GM23338 (cell line): ENCODE results near the gene GPHN. TPM values are rescaled to one million over a fixed set of nuclear protein-coding genes. Genes with fewer than 3 reads are reported as not detected.

Source experiments
- ATAC-seq: fragments of 200-7000 bp; cut with Tn5 transposase; 3 replicates; pipeline ENCODE4 v1.9.1; 2020
- DNase-seq: peaks from one replicate; pipeline ENCODE4 v3.0.0-alpha.2; 2015; ENCODE audit warnings: low spot score
- H2AFZ ChIP-seq: fragments of 200-600 bp; sonication (generic); 2 replicates; pipeline ENCODE4 v1.8.0; 2016; ENCODE audit warnings: antibody characterized with exemption, mild to moderate bottlenecking, moderate library complexity
- H3F3A ChIP-seq: fragments of 200-600 bp; sonication (generic); replicated peaks from 2 replicates; pipeline ENCODE4 v1.8.0; 2017; ENCODE audit warnings: antibody characterized with exemption, mixed run types, low read depth
- H3K27ac ChIP-seq: fragments of 200-600 bp; sonication (generic); 2 replicates; pipeline ENCODE4 v1.6.1; 2016; ENCODE audit warnings: low read depth
- H3K27me3 ChIP-seq: fragments of 200-600 bp; sonication (generic); 2 replicates; pipeline ENCODE4 v1.8.0; 2016; ENCODE audit warnings: mild to moderate bottlenecking, mixed run types, moderate library complexity; ENCODE audit not compliant: insufficient read depth
- H3K36me3 ChIP-seq: fragments of 200-600 bp; sonication (generic); 2 replicates; pipeline ENCODE4 v1.8.0; 2016; ENCODE audit warnings: mild to moderate bottlenecking; ENCODE audit not compliant: insufficient read depth
- H3K4me1 ChIP-seq: fragments of 200-600 bp; sonication (generic); 2 replicates; pipeline ENCODE4 v1.8.0; 2016; ENCODE audit warnings: mild to moderate bottlenecking, moderate library complexity; ENCODE audit not compliant: insufficient read depth
- H3K4me2 ChIP-seq: fragments of 200-600 bp; sonication (generic); 2 replicates; pipeline ENCODE4 v1.7.1; 2017; ENCODE audit warnings: mixed run types
- H3K4me3 ChIP-seq: fragments of 200-600 bp; sonication (generic); 2 replicates; pipeline ENCODE4 v1.6.1; 2016; ENCODE audit warnings: mixed run types
- H3K79me2 ChIP-seq: fragments of 200-600 bp; sonication (generic); replicated peaks from 2 replicates; pipeline ENCODE4 v1.8.0; 2017; ENCODE audit warnings: mild to moderate bottlenecking; ENCODE audit not compliant: insufficient read depth
- H3K9me2 ChIP-seq: fragments of 200-600 bp; sonication (generic); 2 replicates; pipeline ENCODE4 v1.8.0; 2017; ENCODE audit not compliant: insufficient read depth
- H4K20me1 ChIP-seq: fragments of 200-600 bp; sonication (generic); replicated peaks from 2 replicates; pipeline ENCODE4 v1.8.0; 2017; ENCODE audit warnings: mild to moderate bottlenecking; ENCODE audit not compliant: insufficient read depth
- H3K27ac Mint-ChIP-seq: 2 replicates; pipeline ENCODE4 v1.8.0; 2020; ENCODE audit warnings: inconsistent platforms, mild to moderate bottlenecking, moderate library complexity, mixed read lengths
- H3K27me3 Mint-ChIP-seq: 3 replicates; pipeline ENCODE4 v1.8.0; 2022; ENCODE audit warnings: low read depth, mild to moderate bottlenecking, moderate library complexity, mixed read lengths, inconsistent platforms; ENCODE audit not compliant: insufficient read depth, poor library complexity
- H3K36me3 Mint-ChIP-seq: 3 replicates; pipeline ENCODE4 v1.8.0; 2021; ENCODE audit warnings: low read depth, mild to moderate bottlenecking, inconsistent platforms, moderate library complexity, mixed read lengths
- H3K4me1 Mint-ChIP-seq: 3 replicates; pipeline ENCODE4 v1.8.0; 2020; ENCODE audit warnings: mild to moderate bottlenecking, inconsistent platforms, mixed read lengths
- H3K4me3 Mint-ChIP-seq: 3 replicates; pipeline ENCODE4 v1.8.0; 2021; ENCODE audit warnings: moderate library complexity, mild to moderate bottlenecking, inconsistent platforms, mixed read lengths
- H3K9me3 Mint-ChIP-seq: 3 replicates; pipeline ENCODE4 v1.8.0; 2020; ENCODE audit warnings: moderate library complexity, mild to moderate bottlenecking, inconsistent platforms, mixed read lengths
- CREB1 ChIP-seq: fragments of 250-450 bp; sonication (Bioruptor Pico); IDR thresholded peaks from 2 replicates; pipeline ENCODE4 v1.5.0; 2020; ENCODE audit warnings: low read depth, mild to moderate bottlenecking, moderate library complexity
- CTCF ChIP-seq, 2 experiments: fragments of 200-600 bp in 1 of 2; sonication (generic) in 1 of 2; conservative IDR thresholded peaks; 2 replicates each; pipeline versions ENCODE4 v1.5.1 to v1.6.1; 2016 to 2017; ENCODE audit warnings: antibody characterized with exemption in 2 of 2, low read depth in 2 of 2, mild to moderate bottlenecking in 2 of 2, moderate library complexity in 1 of 2
- ETS1 ChIP-seq: IDR thresholded peaks from 2 replicates; pipeline ENCODE4 v1.6.1; 2016; ENCODE audit warnings: antibody characterized with exemption
- EZH2 ChIP-seq: fragments of 200-600 bp; sonication (generic); IDR thresholded peaks from one replicate; pipeline ENCODE4 v1.8.0; 2017; ENCODE audit warnings: antibody characterized with exemption, mild to moderate bottlenecking, low read depth; ENCODE audit not compliant: unreplicated experiment
- EZH2phosphoT487 ChIP-seq: fragments of 200-600 bp; sonication (generic); IDR thresholded peaks from one replicate; pipeline ENCODE4 v1.8.1; 2018; ENCODE audit warnings: antibody characterized with exemption; ENCODE audit not compliant: unreplicated experiment
- JUNB ChIP-seq: IDR thresholded peaks from one replicate; pipeline ENCODE4 v1.6.1; 2016; ENCODE audit warnings: antibody characterized with exemption; ENCODE audit not compliant: unreplicated experiment
- NANOG ChIP-seq: IDR thresholded peaks from 2 replicates; pipeline ENCODE4 v1.6.1; 2016; ENCODE audit warnings: antibody characterized with exemption, borderline replicate concordance
- POLR2AphosphoS5 ChIP-seq: IDR thresholded peaks from 2 replicates; pipeline ENCODE4 v1.6.1; 2016; ENCODE audit warnings: antibody characterized with exemption, low read depth
- REST ChIP-seq: IDR thresholded peaks from one replicate; pipeline ENCODE4 v1.6.1; 2018; ENCODE audit warnings: antibody characterized with exemption; ENCODE audit not compliant: unreplicated experiment
- STAT1 ChIP-seq: IDR thresholded peaks from one replicate; pipeline ENCODE4 v1.6.1; 2016; ENCODE audit warnings: antibody characterized with exemption; ENCODE audit not compliant: unreplicated experiment
- ZNF114 ChIP-seq: fragments of 250-450 bp; sonication (Bioruptor Pico); IDR thresholded peaks from 2 replicates; pipeline ENCODE4 v1.5.0; 2020; ENCODE audit warnings: mild to moderate bottlenecking, moderate library complexity
- ZNF331 ChIP-seq: fragments of 250-450 bp; sonication (Bioruptor Pico); IDR thresholded peaks from 2 replicates; pipeline ENCODE4 v1.5.0; 2020; ENCODE audit warnings: low read depth, mild to moderate bottlenecking, moderate library complexity
- ZNF462 ChIP-seq: fragments of 250-450 bp; sonication (Bioruptor Pico); IDR thresholded peaks from 2 replicates; pipeline ENCODE4 v1.5.0; 2020; ENCODE audit warnings: mild to moderate bottlenecking, moderate library complexity
- polyA plus RNA-seq: library from polyadenylated mRNA; unstranded; fragments of >200 nt; fragmentation: Nextera tagmentation; extraction: Ambion mirVana; gene quantifications from 2 replicates; pipeline ENCODE4 v1.2.1, GENCODE V29; 2016
- total RNA-seq: library from RNA; depleted of rRNA; stranded (reverse); fragments of >200 nt; shearing (Covaris generic); gene quantifications from 2 replicates; pipeline ENCODE4 v1.2.3, GENCODE V29; 2014

The GPHN gene
- total and polyA plus RNA-seq, 2 experiments from 2014 or later = 17.6 to 20.6 TPM

- TF ChIP-seq NANOG (no peak), STAT1 (no peak), REST (no peak), ZNF462 (CRISPR knock-in tag) (no peak), JUNB (no peak), ZNF114 (no peak), ZNF331 (CRISPR knock-in tag) (no peak), EZH2 (no peak), POLR2AphosphoS5 (no peak), CTCF (conservative IDR thresholded peaks at IDR 0.05; ENCODE audit: low read depth in 2 of 2) (no peak), EZH2phosphoT487 (no peak), CREB1 (no peak), ETS1 (no peak)
- Mint-ChIP-seq H3K36me3 (peaks cover 29% of the 10 kb centered on the region), H3K9me3 (peaks cover 59% of the 10 kb centered on the region), H3K27ac (no peak overlapping the region), H3K4me3 (no peak overlapping the region), H3K4me1 (no peaks in the 10 kb centered on the region), H3K27me3 (peaks cover 3% of the 10 kb centered on the region)
- no peaks in the 10 kb centered on the region for H3K79me2 ChIP-seq
- no peak overlapping the region for H3K4me2 ChIP-seq
- ATAC-seq (no peak), DNase-seq (no peak)
- peaks cover 6% of the 10 kb centered on the region; the same call in 1 of the 2 replicates for H3K9me2 ChIP-seq
- no peaks in the 10 kb centered on the region for H3K4me1 ChIP-seq
- peaks cover 15% of the 10 kb centered on the region for H3K36me3 ChIP-seq
- no peak overlapping the region for H3K27ac ChIP-seq
- H3K4me3 ChIP-seq = no peak overlapping the region
- H4K20me1 ChIP-seq = no peaks in the 10 kb centered on the region
- no peak overlapping the region for H2AFZ ChIP-seq
- H3K27me3 ChIP-seq = no peaks in the 10 kb centered on the region
- H3F3A ChIP-seq = no peaks in the 10 kb centered on the region
These were observed 35.7 kb upstream of the GPHN start for GRCh38 chr14:66472251-66472650.
